Activated T-cell treated with anti-CD3 and anti-CD28 coated beads, Interleukin-2, amount 50 U/mL, for 1 hour (primary cell): ENCODE data around the gene OR5K4.
"Not testable (repeated sequence)": the region's sequence is repeated elsewhere in the genome, so short reads cannot be mapped to it uniquely, and the experiment has no call there.

Source experiments
- DNase-seq: peaks from one replicate; pipeline ENCODE4 v3.0.0-alpha.2; 2020

Gene OR5K4

GRCh38 chr3:98371853-98372252 is 18.2 kb downstream of the OR5K4 start:
- no peak for DNase-seq

- DNase-seq = no peak
Measured at GRCh38 chr3:98372445-98372844, 18.8 kb downstream of the OR5K4 start.

- DNase-seq = no peak
Measured at GRCh38 chr3:98376631-98377030, 23.0 kb downstream of the OR5K4 start.

- DNase-seq = no peak
Measured at GRCh38 chr3:98388147-98388546, 34.5 kb downstream of the OR5K4 start.

- no peak for DNase-seq
Measured at GRCh38 chr3:98390366-98390765, 36.7 kb downstream of the OR5K4 start, which contains the start of gene OR5K3. Gene OR5K3, plus strand, starts transcription at chr3:98390666. Its CDS starts 0 bp downstream, at chr3:98390666.

- DNase-seq = no peak
Measured at GRCh38 chr3:98395101-98395500, 41.4 kb downstream of the OR5K4 start.

- DNase-seq = not testable (repeated sequence)
Measured at GRCh38 chr3:98396482-98396881, 42.8 kb downstream of the OR5K4 start.

GRCh38 chr3:98398513-98398912 is 44.9 kb downstream of the OR5K4 start:
- no peak for DNase-seq

- DNase-seq = no peak
Measured at GRCh38 chr3:98402507-98402906, 48.9 kb downstream of the OR5K4 start.

GRCh38 chr3:98404010-98404409 is 50.4 kb downstream of the OR5K4 start:
- no peak for DNase-seq
